Hepatic stellate cell (primary cell): Measurements from ENCODE around the gene ZNF343.
A peak's percentile ranks its signal among the peaks of the same experiment; 100 is the strongest.
"Not testable (repeated sequence)": the region's sequence is repeated elsewhere in the genome, so short reads cannot be mapped to it uniquely, and the experiment has no call there.

Source experiments
- DNase-seq: peaks from one replicate; pipeline ENCODE4 v3.0.0; 2011; ENCODE audit warnings: low spot score

Gene ZNF343

DNA sequence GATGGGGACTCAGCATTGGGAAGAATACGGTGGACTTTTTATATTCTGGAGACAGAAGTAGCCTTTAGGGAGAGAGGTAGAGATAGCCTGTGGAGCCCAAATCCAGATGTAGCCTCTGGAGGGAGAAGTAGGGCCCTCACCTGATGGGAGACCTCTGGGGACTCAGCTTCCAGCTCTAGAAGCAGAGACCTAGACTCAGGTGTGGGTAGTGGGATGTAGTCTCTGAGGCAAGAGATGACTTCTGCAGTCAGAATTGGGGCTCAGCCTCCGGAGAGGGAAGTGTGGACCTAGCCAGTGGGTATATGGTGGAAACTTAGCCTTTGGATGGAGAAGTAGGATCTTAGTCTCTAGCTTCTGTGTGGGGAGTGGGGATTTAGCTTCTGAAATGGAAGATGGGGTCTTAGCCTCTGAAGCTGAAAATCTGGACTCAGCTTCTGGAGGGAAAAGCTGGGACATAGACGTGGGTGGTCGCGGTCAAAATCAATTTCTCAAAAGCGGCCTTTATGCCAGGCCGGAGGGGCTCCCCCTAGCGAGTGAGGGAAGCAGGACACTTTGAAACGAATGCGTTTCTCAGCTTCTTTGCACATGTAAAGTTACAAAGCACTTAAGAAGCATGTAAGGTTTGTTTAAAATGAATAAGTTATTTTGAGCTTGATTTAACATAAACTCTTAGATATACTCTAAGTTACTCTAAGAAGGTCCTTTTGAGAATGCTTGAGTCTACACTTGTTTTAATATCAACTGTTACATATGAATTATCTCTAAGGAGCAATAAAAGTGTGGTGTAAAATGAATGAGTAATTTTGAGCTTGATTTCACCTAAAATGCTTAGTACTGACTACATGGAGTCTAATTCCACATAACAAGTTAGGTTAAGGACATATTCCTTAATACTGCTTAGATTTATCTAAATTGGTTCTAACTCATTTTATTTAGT is 12.9 kb upstream of the ZNF343 start:
- peak; percentile 35 for DNase-seq

DNA sequence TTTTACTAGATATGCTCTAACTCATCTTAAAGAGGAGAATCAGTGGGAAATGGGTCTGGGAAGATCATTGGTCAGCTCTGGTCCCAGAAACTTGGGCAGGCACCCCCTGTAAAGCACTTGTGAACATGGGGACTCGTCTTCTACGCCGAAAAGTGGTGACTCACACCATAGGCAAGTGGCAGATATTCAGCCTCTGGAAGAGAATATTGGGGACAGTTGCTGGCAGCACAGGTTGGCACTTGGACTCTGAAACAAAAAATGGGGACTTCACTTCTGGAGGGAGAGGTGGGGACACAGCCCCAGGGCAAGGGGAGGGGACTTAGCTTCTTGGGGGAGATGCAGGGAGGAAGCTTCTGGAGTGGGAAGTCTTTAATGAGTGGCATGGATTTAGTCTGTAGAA is 11.9 kb upstream of the ZNF343 start:
- no peak for DNase-seq

DNA sequence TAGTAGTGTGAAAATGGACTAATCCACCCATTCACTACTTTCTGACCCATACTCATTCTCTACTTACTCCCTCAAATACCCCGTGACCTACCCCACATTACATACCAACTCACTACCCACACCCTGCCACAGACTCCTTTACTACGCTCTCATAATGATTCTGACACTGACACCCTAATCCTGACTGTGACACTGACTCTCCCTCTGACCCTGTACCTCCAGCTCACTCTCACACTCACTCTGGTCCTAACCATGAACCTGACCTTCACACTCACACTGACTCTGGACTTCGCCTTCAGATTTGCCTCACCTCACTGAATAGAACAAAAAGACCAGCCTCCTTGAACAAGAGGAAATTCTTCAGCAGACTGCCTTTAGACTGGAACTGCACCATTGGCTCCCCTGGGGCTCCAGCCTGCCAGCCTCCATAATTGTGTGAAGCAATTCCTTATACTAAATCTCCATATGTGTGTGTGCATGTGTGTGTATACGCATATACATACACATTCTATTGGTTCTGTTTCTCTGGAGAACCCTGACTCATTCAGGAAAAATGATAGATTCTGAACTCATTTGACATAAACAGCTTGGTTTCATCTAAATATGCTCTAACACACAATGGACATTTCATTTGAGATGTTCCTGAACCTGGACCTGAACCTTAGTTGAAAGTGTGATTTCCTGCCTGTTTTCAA is 10.5 kb upstream of the ZNF343 start:
- DNase-seq: no peak

DNA sequence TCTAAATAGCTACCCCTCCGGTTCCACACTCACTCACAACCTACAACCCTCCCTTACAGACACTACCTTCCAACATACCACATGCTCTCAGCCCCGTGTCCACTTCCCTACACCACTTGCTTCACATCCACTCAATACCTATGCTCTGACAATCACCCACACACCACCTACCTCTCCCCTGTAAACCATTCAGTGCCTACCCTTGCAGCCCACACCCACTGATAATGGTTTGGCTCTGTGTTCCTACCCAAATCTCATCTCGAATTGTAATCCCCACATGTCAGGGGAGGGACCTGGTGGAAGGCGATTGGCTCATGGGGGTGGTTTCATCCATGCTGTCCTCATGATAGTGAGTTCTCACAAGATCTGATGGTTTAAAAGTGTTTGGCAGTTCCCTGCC is 9.8 kb upstream of the ZNF343 start:
- DNase-seq: no peak

DNA sequence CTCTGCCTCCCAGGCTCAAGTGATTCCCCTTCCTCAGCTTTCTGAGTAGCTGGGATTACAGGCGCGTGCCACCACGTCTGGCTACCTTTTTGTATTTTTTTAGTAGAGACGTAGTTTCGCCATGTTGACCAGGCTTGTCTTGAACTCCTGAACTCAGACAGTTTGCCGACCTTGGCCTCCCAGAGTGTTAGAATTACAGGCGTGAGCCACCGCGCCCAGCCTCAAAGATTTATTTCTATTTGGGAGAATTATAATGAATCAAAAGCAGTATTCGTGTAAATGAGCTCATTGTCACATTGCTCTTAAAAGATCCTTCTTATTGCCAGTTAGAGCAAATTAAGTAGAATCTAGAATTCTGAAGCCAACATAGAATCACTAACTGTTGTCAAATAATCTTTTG is 9.4 kb upstream of the ZNF343 start:
- no peak for DNase-seq

DNA sequence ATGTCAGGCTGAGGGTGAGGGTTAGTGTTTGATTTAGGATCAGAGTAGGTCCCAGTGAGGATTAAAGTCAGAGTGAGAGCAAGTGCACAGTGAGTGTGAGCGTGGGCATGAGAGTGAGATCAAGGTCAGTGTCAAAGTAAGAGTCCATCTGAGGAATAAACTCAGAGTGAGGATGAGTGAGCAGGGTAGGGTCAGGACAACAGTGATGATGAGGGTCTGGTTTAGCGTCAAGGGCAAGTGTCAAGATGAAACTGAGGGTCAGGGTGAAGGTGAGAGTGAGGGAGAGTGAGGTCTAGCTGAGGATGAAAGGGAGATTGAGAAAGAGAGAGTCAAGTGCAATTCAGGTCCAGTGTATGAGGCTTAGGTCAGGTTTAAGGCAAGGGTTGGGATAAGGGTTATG is 7.7 kb upstream of the ZNF343 start:
- no peak for DNase-seq

DNA sequence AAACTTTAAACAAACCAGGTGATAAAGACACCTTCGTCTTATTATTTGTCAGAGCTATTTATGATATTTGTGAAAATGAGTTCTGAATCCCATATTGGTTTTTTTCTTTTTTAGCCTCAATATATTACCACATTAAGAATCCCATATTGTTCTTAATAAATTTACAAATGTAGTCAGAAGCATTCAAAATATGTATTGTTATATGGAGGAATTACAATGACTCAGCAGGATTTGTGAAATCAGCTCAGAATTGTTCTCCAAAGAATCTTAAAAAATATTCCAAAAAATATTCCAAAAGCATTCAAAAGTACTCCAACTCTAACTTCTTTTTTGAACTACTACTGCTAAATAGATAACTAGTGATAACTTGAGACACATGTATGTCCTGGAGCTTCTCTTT is 6.5 kb upstream of the ZNF343 start:
- DNase-seq: no peak

DNA sequence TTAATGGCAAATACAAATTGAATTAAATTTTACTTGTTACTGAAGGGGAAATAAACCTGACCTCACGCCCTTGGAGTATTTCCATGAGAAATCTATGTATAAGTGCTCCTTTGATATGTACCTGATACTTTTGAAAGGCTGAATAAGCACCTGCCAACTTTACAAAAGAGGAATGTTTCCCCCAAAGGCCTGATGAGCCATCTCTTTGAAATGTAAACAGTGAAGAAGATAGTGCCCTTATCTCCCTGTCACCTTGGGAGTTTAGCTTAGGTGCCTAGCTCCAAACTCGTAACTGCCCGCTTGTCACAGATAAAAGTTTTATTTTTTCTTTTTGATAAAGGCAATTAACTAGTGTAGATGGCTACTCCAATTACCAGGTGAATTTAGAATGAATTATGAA is 1.1 kb upstream of the ZNF343 start:
- DNase-seq: no peak

DNA sequence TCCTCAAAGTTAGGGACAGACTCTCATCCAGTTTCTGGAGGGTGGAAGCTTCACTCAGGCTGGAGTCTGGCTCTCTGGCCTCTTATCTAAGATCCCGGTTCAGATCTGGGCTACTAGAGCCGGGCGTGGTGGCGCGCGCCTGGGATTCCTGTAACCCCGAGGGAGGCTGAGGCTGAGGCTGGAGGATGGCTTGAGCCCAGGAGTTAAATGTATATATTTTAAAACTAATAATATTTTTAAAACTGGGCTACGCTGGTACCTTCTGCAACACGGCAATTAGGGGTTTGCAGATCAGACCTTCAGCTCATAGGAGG is 710 bp upstream of the ZNF343 start:
- no peak for DNase-seq

DNA sequence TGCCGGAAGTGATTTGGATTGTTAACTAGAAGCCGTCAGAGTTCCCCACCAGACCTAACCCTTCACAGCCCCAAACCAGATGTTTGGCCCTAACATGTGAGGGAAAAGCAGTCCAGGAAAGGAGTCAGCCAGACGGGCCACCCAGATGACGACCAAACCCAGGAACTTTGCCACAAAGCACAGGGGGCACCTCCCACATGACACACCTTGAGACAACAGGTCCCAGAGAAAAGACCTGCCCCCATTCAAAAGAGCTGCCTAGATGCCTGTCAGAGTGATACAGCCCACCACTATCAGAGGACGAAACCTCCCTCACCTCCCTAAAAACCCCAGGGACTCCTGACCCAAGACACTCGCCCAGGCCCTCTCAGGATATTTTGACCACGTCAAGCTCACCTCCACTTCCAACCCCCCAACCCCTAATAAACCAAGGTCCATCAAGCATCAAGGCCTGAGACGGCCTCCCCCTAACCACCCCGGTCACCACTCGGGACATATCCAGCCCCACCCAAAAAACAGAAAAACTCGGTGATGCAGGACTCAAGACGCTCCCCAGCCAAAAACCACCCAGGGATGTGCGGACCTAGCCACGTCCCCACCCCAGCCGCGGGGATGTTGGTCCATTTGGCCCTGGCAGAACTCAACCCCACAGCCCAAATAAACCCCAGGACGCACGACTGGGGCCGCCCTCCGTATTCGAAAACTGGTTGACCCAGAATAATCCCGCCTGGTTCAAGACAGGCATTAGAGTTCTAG is 662 bp downstream of the ZNF343 start:
- peak; percentile 38 for DNase-seq

DNA sequence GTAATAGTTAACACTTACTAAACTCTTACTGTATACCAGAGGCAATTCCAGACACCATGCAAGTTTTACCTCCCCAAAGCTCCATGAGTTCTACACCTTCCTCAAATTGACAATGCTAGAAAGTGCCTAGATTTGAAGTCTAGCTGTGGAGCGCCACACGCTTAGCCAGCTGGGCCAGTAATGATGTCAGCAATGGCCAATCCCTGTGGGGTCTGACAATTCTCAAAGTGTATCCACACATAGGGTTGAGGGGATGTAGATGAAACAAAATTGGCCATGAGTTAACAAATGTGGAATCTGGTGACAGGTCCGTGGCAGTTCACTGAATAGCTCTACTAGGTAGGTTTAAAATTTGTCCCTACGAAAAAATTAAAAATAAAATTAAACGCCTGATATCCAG is 1.3 kb downstream of the ZNF343 start:
- no peak for DNase-seq

DNA sequence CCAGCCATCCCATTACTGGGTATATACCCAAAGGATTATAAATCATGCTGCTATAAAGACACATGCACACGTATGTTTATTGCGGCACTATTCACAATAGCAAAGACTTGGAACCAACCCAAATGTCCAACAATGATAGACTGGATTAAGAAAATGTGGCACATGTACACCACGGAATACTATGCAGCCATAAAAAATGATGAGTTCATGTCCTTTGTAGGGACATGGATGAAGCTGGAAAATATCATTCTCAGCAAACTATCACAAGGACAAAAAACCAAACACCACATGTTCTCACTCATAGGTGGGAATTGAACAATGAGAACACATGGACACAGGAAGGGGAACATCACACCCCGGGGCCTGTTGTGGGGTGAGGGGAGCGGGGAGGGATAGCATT is 2.3 kb downstream of the ZNF343 start:
- DNase-seq: not testable (repeated sequence)

DNA sequence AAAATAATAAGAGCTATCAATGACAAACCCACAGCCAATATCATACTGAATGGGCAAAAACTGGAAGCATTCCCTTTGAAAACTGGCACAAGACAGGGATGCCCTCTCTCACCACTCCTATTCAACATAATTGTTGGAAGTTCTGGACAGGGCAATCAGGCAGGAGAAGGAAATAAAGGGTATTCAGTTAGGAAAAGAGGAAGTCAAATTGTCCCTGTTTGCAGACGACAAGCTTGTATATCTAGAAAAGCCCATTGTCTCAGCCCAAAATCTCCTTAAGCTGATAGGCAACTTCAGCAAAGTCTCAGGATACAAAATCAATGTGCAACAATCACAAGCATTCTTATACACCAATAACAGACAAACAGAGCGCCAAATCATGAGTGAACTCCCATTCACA is 3.9 kb downstream of the ZNF343 start:
- DNase-seq: not testable (repeated sequence)

DNA sequence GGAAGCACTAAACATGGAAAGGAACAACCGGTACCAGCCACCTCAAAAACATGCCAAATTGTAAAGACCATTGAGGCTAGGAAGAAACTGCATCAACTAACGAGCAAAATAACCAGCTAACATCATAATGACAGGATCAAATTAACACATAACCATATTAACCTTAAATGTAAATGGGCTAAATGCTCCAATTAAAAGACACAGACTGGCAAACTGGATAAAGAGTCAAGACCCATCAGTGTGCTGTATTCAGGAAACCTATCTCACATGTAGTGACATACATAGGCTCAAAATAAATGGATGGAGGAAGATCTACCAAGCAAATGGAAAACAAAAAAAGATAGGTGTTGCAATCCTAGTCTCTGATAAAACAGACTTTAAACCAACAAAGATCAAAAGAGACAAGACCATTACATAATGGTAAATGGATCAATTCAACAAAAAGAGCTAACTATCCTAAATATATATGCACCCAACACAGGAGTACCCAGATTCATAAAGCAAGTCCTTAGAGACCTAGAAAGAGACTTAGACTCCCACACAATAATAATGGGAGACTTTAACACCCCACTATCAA is 5.8 kb downstream of the ZNF343 start:
- DNase-seq: not testable (repeated sequence)

DNA sequence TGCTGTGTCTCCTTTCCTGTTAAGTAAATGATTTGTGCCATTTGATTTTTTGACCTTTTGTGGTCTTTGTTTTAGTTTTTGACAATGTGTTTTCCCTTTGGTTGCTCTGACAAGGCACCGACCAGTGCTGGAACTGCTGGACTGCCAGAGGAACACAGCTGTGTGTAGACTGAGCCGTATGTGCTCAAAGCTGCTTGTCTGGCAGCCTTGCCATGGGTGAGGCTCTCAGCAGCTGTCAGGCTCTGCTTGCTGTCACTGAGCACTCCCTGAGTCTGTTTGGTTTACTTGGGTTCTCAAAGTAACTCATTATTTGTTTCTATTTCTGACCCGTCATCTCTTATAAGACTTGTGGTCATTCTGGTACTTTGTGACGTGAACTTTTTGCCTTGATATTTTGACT is 23.1 kb downstream of the ZNF343 start:
- DNase-seq: no peak

DNA sequence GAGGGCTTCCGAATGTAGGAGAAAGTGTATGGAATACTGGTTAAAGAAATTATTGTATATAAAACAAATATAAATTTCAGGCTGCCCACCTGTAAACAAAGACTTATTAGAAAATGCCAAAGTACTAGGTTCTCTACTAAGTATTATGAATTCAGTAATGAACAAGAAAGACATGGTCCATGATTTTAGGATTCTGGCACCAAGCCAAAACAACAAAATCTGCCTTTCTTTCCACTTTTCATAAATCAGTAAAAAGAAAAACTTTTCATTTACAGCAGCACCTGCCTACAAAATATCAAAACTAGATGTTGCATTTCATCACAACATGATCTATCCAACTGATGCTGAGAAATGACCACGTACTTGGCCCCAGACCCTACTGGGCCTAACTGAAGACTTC is 23.6 kb downstream of the ZNF343 start:
- no peak for DNase-seq

DNA sequence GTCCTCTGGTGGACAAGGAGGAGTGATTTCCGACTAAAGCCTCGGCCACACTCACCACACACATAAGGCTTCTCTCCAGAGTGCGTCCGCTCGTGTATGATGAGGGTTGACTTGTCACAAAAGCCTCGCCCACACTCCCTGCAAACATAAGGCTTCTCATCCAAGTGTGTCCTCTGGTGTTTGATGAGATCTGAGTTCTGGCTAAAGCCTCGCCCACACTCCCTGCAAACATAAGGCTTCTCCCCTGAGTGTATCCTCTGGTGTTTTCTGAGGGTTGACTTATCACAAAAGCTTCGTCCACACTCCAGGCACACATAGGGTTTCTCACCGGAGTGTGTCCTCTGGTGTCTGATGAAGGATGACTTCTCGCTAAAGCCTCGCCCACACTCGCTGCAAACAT is 25.2 kb downstream of the ZNF343 start:
- DNase-seq: no peak

DNA sequence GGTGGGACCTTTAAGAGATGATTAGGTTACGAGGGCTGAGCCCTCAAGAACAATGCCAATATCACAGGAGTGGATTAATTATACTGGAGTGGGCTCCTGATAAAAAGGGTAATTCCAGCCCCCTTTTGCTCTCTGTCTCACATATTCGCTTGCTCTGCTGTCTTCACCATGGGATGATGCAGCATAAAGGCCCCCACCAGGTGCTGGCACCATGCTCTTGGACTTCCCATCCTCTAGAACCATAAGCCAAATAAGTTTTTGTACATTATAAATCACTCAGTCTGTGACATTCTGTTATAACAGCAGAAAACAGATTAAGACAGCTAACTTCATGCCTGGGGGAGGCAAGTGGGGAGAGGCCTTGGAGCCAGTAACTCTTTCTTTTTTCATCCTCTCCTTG is 28.3 kb downstream of the ZNF343 start:
- no peak for DNase-seq

DNA sequence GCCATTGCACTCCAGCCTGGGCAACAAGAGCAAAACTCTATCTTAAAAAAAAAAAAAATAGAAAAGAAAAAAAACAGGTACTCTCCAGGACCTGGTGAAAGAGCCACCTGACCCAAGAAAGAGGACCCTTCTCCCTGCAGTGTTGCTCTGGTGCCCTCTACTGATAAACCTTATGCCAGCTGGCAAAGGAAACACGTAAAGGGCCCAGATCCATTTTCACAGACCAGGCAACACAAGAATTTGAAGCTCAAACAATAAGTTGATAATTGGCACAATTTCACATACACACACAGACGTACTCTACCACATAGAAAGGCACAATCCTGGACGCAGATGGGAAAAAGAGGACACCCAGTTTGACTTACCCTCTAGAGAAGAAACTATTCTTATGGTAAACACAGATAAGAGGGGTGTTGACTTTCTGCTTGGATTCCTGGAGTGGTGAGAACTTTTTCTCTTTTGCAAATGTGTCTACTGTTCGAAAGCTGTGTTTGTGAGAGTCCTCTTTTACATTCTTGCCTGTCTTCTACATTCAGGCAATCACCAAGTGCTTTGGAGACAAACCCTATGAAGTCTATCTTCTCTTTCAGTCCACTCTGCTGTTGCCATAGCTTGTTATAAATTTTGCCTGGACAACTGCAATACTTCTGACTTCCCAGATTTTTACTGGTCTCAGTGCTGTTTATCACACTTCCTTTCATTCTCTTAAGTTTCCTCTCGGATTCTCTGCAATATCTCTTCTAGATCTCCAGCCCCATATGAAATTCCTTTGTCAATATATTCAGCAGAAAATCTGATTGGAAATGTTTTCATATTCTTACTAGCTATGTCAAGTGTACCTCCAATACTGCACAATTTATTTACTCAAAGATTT is 31.7 kb downstream of the ZNF343 start:
- DNase-seq: no peak

DNA sequence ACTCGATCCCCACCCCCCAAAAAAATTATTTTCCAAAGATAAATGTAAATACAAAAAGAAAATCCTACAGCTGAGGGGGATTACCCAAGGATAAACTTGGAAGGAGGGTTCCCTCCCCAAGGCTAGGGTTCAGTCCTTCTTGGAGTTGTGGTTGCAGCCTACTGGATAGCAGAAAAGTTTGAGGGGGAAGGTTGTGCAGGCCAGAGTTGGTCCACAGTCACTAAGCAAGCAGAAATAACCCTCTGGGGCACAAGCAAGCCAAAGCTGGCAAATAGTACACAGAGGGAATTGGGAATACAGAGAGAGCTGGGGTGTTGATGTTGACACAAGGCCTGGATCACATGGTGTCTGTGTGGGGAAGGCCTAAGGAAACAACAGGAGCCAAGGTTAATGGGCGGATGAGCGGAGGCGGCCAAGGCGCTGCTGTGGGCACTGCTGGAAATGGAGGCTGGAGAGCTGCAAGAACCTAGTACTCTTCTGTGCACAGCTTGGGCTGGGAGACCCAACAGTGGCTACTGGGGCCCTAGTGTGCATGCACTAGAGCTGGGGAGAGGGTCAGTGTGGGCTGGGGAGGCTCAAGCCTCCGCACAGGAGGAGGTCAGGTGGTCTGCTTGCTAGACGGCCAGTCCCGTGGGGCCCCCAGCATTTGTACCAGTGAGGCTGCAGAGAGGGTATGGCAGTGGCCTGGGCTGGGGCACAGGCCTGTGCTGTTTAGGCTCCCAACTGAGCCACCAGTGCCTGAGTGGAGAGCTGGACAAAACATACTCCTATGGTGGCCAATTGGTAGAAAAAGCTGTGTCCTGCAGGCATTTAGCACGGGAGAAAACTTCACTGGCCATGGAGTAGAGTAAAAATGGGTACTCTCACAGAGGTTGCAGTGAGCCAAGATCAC is 32.6 kb downstream of the ZNF343 start:
- DNase-seq: no peak

DNA sequence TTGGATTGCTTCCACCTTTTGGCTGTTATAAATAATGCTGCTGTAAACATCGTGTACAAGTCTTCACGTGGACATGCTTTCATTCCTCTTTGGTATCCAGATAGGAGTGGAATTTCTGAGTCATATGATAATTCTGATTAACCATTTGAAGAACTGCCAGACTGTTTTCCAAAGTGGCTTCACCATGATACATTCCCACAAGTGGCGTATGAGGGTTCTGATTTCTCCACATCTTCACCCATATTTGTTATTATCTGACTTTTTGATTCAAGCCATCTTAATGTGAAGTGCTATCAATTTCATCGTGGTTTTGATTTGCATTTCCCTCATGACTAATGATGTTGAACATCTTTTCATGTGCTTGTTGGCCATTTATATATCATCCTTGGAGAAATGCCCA is 35.2 kb downstream of the ZNF343 start:
- peak; percentile 34 for DNase-seq
